B cell (primary cell): ENCODE results near the gene SLC5A2. TPM values are rescaled to one million over a fixed set of nuclear protein-coding genes. Genes with fewer than 3 reads are reported as not detected.

ENCODE experiments used
- ATAC-seq: fragments of 200-7000 bp; cut with Tn5 transposase; one replicate; pipeline ENCODE4 v1.10.0; 2021; ENCODE audit warnings: low read depth, mild to moderate bottlenecking, moderate number of reproducible peaks, moderate library complexity
- CTCF ChIA-PET: fragments of 350-600 bp; sonication (Branson Sonifier 250); formaldehyde crosslinking; loops from one replicate; lab custom pipeline; 2021; ENCODE audit warnings: antibody characterized with exemption, inconsistent platforms; lab: Charles Lee
- POLR2A ChIA-PET: fragments of 350-600 bp; sonication (Branson Sonifier 250); formaldehyde crosslinking; loops from one replicate; lab custom pipeline; 2021; ENCODE audit warnings: antibody characterized with exemption; lab: Charles Lee
- DNase-seq: peaks from one replicate; pipeline ENCODE4 v3.0.0; 2013
- H2AFZ ChIP-seq: 2 replicates; pipeline ENCODE4 v1.6.1; 2012; ENCODE audit warnings: mild to moderate bottlenecking, low read depth, low read length; ENCODE audit not compliant: insufficient read depth, poor library complexity, severe bottlenecking
- H3K27ac ChIP-seq, 2 donors: 1 replicate in 1 of 2; 2 replicates in 1 of 2; pipeline ENCODE4 v1.5.1; 2012 to 2013; ENCODE audit warnings: low read length in 2 of 2, mild to moderate bottlenecking in 2 of 2, moderate library complexity in 1 of 2
- H3K27me3 ChIP-seq, 4 experiments: fragments of 200-600 bp in 1 of 4; sonication (generic) in 1 of 4; replicated peaks in 1 of 4; 1 replicate in 2 of 4; 2 replicates in 2 of 4; pipeline versions ENCODE4 v1.6.1 to v1.7.0; 2013 to 2016; ENCODE audit warnings: low read length in 3 of 4, mild to moderate bottlenecking in 2 of 4, mixed read lengths in 1 of 4, moderate library complexity in 1 of 4; ENCODE audit not compliant: insufficient read depth in 4 of 4, control insufficient read depth in 3 of 4; ENCODE audit errors: control extremely low read depth in 1 of 4
- H3K36me3 ChIP-seq, 2 experiments: replicated peaks in 1 of 2; 1 replicate in 1 of 2; 2 replicates in 1 of 2; pipeline versions ENCODE4 v1.6.1 to v1.7.1; 2013; ENCODE audit warnings: low read length in 1 of 2; ENCODE audit not compliant: insufficient read depth in 2 of 2, control insufficient read depth in 1 of 2; ENCODE audit errors: control extremely low read depth in 1 of 2, extremely low read depth in 1 of 2
- H3K4me1 ChIP-seq, 2 donors: fragments of 200-600 bp in 1 of 2; sonication (generic) in 1 of 2; 1 replicate in 1 of 2; 2 replicates in 1 of 2; pipeline versions ENCODE4 v1.5.1 to v1.6.1; 2013 to 2017; ENCODE audit warnings: low read length in 2 of 2; ENCODE audit not compliant: control insufficient read depth in 2 of 2, insufficient read depth in 2 of 2
- H3K4me2 ChIP-seq: replicated peaks from 2 replicates; pipeline ENCODE3; 2012; ENCODE audit warnings: mild to moderate bottlenecking, low read depth, low read length; ENCODE audit not compliant: poor library complexity, severe bottlenecking
- H3K4me3 ChIP-seq, 5 experiments: fragments of 200-600 bp in 1 of 5; sonication (generic) in 1 of 5; 1 replicate in 3 of 5; 2 replicates in 2 of 5; pipeline versions ENCODE4 v1.5.1 to v1.7.0; 2011 to 2016; ENCODE audit warnings: low read length in 4 of 5, mild to moderate bottlenecking in 4 of 5, low read depth in 2 of 5, control low read depth in 1 of 5, moderate library complexity in 1 of 5; ENCODE audit not compliant: insufficient read depth in 1 of 5; ENCODE audit errors: control extremely low read depth in 1 of 5, extremely low read depth in 1 of 5
- H3K79me2 ChIP-seq: fragments of 200-600 bp; sonication (generic); one replicate; pipeline ENCODE4 v1.6.0; 2016; ENCODE audit warnings: low read length; ENCODE audit not compliant: control insufficient read depth, insufficient read depth
- H3K9ac ChIP-seq: fragments of 200-600 bp; sonication (generic); 2 replicates; pipeline ENCODE4 v1.6.1; 2017; ENCODE audit warnings: mild to moderate bottlenecking, low read length, moderate library complexity
- H3K9me3 ChIP-seq, 3 donors: one replicate each; pipeline versions ENCODE4 v1.6.1 to v1.7.1; 2013; ENCODE audit warnings: low read length in 2 of 3; ENCODE audit not compliant: control insufficient read depth in 2 of 3, insufficient read depth in 1 of 3; ENCODE audit errors: control extremely low read depth in 1 of 3
- H4K20me1 ChIP-seq: 2 replicates; pipeline ENCODE4 v1.6.0; 2012; ENCODE audit warnings: mild to moderate bottlenecking, low read length; ENCODE audit not compliant: insufficient read depth, control insufficient read depth, poor library complexity, severe bottlenecking
- H3K27ac Mint-ChIP-seq: one replicate; pipeline ENCODE4 v1.8.0; 2021; ENCODE audit warnings: mixed read lengths
- H3K27me3 Mint-ChIP-seq: one replicate; pipeline ENCODE4 v1.8.0; 2021; ENCODE audit warnings: mixed read lengths
- H3K4me1 Mint-ChIP-seq: one replicate; pipeline ENCODE4 v1.8.0; 2021; ENCODE audit warnings: mixed read lengths
- H3K4me3 Mint-ChIP-seq: one replicate; pipeline ENCODE4 v1.8.0; 2021; ENCODE audit warnings: mixed read lengths
- H3K9me3 Mint-ChIP-seq: one replicate; pipeline ENCODE4 v1.8.0; 2022; ENCODE audit warnings: mixed read lengths; ENCODE audit not compliant: insufficient read depth
- CTCF ChIP-seq: fragments of 200-600 bp; IDR thresholded peaks from one replicate; pipeline ENCODE4 v1.8.0; 2022; ENCODE audit warnings: antibody characterized with exemption, mild to moderate bottlenecking
- EZH2 ChIP-seq: IDR thresholded peaks from 2 replicates; pipeline ENCODE4 v1.6.1; 2012; ENCODE audit warnings: borderline replicate concordance, low read depth, mild to moderate bottlenecking, moderate library complexity, low read length; ENCODE audit not compliant: insufficient read depth, poor library complexity, severe bottlenecking
- WGBS: methylation state at CpG from one replicate; pipeline ENCODE4 v1.1.5; 2013; ENCODE audit warnings: missing lambda C conversion rate; ENCODE audit not compliant: insufficient coverage; 5-methylcytosine and 5-hydroxymethylcytosine counted together
- intact Hi-C: fragments of 100-400 bp; cut with micrococcal nuclease; formaldehyde crosslinking; loops from one replicate; pipeline ENCODE4 v1.10.0; 2022
- polyA plus RNA-seq: library from polyadenylated mRNA; depleted of rRNA; stranded (reverse); fragments of >200 nt; gene quantifications from 2 replicates; pipeline ENCODE4 v1.2.3, GENCODE V29; 2012
- total RNA-seq, 2 donors: library from RNA; stranded (reverse); fragments of 120-200 nt in 1 of 2; gene quantifications; 1 replicate in 1 of 2; 2 replicates in 1 of 2; pipeline versions ENCODE4 v1.2.3 to v1.2.4, GENCODE V29; 2013 to 2022

The SLC5A2 gene
- total and polyA plus RNA-seq, 2 donors (not counting 1 experiment from before 2014, with no cell fraction given), result 0.67 to 0.69 TPM

DNA sequence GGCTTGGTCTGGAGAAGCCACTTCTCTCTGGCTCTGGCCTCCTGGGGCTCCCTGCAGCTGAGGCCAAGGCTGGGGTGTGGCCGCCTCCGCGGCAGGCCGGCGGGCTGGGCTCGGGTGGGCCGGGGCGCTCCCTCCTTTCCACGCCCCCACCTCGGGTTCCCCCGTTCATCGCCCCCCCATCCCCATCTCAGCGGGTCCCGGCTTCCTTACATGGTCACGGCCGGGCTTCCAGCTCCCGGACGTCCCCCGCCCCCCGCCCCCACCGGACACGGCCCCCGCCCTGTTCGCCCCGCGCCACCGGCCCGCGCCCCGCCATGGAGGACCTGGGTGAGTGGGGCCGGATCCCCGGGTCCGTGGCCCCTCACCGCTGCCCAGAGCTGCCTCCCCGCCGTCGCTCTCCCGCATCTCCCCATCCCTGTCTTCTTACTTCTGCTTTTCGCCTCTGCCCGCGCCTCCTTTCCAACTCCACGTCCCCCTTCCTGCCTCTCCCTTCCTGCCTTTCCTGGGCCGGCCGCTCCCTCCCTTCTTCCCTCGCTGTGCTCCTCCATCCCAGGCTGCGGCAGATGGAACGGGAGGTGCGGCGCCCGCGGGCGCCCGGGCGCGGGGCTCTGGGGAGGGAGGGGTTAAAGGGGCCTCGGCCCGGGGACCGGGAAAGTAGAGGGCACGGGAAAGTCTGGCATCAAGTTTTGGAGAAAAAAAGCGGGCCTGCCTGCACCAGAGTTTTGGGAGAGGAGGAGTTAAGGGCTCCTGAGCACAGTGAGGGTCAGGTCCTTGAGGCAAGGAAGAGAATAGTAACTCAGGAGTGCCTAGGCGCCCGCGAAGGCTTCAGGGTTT is 10.8 kb upstream of the SLC5A2 start, which contains the start of gene TGFB1I1:
Gene TGFB1I1, plus strand, starts transcription at position 278 of the 834 bp plus-strand sequence. Its CDS starts 37 bp downstream, at position 315.
- ATAC-seq (peak; percentile 37), DNase-seq (no peak)
- ChIA-PET POLR2A (interaction anchor here (0.6 to 1.0 kb wide), 2 partner anchors 13 to 213 kb away, joined by 3 to 5 read pairs; partner anchors contain the start of gene ARMC5), CTCF (interaction anchor here (1.2 kb wide), 1 partner anchor 12 kb away, joined by 5 read pairs; no protein-coding TSS in a partner anchor)
- peak within 1 kb of the TSS; percentile 67 for H3K27ac Mint-ChIP-seq
- Histone ChIP-seq H3K9me3 (peaks cover 0 to 12% (median 0%) of the 10 kb centered on the region in 3 donors), H3K36me3 (no peaks in the 10 kb centered on the region), H2AFZ (peak within 1 kb of the TSS; percentile 51), H4K20me1 (no peaks in the 10 kb centered on the region), H3K4me3 (peak within 1 kb of the TSS in 4 of 5 experiments; percentile 28 to 47 (median 42)), H3K4me1 (peaks cover 29% of the 10 kb centered on the region in 2 donors), H3K9ac (peak within 1 kb of the TSS; percentile 52), H3K4me2 (peak within 1 kb of the TSS; percentile 89), H3K27ac (no peak within 1 kb of the TSS), H3K27me3 (peaks cover 0 to 21% (median 11%) of the 10 kb centered on the region in 4 experiments), H3K79me2 (no peaks in the 10 kb centered on the region)
- peaks cover 3% of the 10 kb centered on the region for H3K27me3 Mint-ChIP-seq
- no peak for TF ChIP-seq CTCF
- no peak for TF ChIP-seq EZH2
- H3K9me3 Mint-ChIP-seq, result no peaks in the 10 kb centered on the region
- peak within 1 kb of the TSS; percentile 86 for H3K4me3 Mint-ChIP-seq
- intact Hi-C loops, result no loop called here
- peaks cover 52% of the 10 kb centered on the region for H3K4me1 Mint-ChIP-seq
- 6% methylated on average over 36 of the region's 63 CpGs for WGBS

DNA sequence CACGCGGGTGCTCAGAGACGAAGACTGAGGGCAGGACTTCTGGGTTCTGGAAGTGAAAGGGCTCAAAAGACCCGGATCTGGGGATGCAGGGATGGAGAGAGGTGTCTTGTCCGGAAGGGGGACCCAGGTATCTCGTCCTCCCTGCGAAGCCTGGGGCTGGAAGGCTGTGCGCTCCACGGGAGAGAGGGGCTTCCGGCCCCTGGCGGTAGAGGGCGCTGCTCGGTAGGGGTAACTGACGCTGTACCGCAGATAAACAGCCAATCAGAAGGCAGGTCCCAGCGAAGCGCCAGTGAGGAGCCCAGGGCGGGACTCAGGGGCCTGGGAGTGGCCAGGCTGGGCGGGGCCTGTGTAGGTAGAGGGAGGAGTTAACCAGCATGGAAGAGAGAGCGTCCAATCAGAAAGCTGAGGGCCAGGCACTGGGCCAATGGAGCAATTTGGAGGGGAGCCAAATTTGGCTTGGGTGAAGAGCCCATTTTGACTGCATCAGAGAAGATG is 10.2 kb upstream of the SLC5A2 start:
- peak overlapping the region; percentile 32 for H3K27ac Mint-ChIP-seq
- DNase-seq, result peak; percentile 48
- Histone ChIP-seq H2AFZ (no peak overlapping the region), H3K27ac (no peak overlapping the region), H3K36me3 (no peaks in the 10 kb centered on the region), H3K9me3 (peaks cover 0 to 12% (median 0%) of the 10 kb centered on the region in 3 donors), H4K20me1 (no peaks in the 10 kb centered on the region), H3K4me1 (peaks cover 23 to 31% of the 10 kb centered on the region in 2 donors), H3K79me2 (no peaks in the 10 kb centered on the region), H3K4me2 (peak overlapping the region; percentile 89), H3K9ac (no peak overlapping the region), H3K4me3 (no peak overlapping the region), H3K27me3 (peaks cover 0 to 23% (median 11%) of the 10 kb centered on the region in 4 experiments)
- no peaks in the 10 kb centered on the region for H3K9me3 Mint-ChIP-seq
- H3K4me1 Mint-ChIP-seq, result peaks cover 51% of the 10 kb centered on the region
- POLR2A ChIA-PET, result no interaction called here
- TF ChIP-seq EZH2, result no peak
- no peak for TF ChIP-seq CTCF
- no peak for ATAC-seq
- peak overlapping the region; percentile 86 for H3K4me3 Mint-ChIP-seq
- CTCF ChIA-PET, result no interaction called here
- intact Hi-C loops, result no loop called here
- WGBS, result 77% methylated on average over 20 of the region's 20 CpGs
- peaks cover 3% of the 10 kb centered on the region for H3K27me3 Mint-ChIP-seq
